K562 (cell line): ENCODE data around the gene THSD8. TPM values are rescaled to one million over a fixed set of nuclear protein-coding genes. Genes with fewer than 3 reads are reported as not detected.

Experiments
- CTBP1 ChIP-seq: fragments of 450-650 bp; IDR thresholded peaks from 2 replicates; pipeline ENCODE4 v1.6.1; 2016; ENCODE audit warnings: borderline replicate concordance
- ELF4 ChIP-seq: fragments of 450-650 bp; formaldehyde crosslinking; IDR thresholded peaks from 2 replicates; pipeline ENCODE4 v1.4.0; 2022; ENCODE audit warnings: missing genetic modification characterization
- HOXB6 ChIP-seq: fragments of 250-450 bp; sonication (Bioruptor Pico); IDR thresholded peaks from 2 replicates; pipeline ENCODE4 v1.5.1; 2022; ENCODE audit warnings: mild to moderate bottlenecking, borderline replicate concordance
- KDM5B ChIP-seq: fragments of 200-600 bp; sonication (generic); IDR thresholded peaks from 2 replicates; pipeline ENCODE4 v1.6.1; 2012; ENCODE audit warnings: low read depth, mild to moderate bottlenecking, moderate library complexity, low read length, control low read depth, inconsistent platforms; ENCODE audit not compliant: insufficient replicate concordance
- MTF1 ChIP-seq: fragments of 250-450 bp; sonication (Bioruptor Pico); IDR thresholded peaks from 2 replicates; pipeline ENCODE4 v1.9.0; 2021; ENCODE audit warnings: moderate library complexity, mild to moderate bottlenecking, inconsistent platforms, borderline replicate concordance
- NEUROD1 ChIP-seq: fragments of 150-350 bp; IDR thresholded peaks from 2 replicates; pipeline ENCODE4 v1.6.1; 2014; ENCODE audit warnings: borderline replicate concordance, low read length, low read depth; ENCODE audit not compliant: partially characterized antibody
- RBBP5 ChIP-seq: fragments of 200-600 bp; sonication (generic); IDR thresholded peaks from 2 replicates; pipeline ENCODE4 v1.6.1; 2012; ENCODE audit warnings: borderline replicate concordance, mild to moderate bottlenecking, low read length, control low read depth, inconsistent platforms; ENCODE audit not compliant: insufficient read depth, poor library complexity, severe bottlenecking
- polyA plus RNA-seq, 8 experiments: library from polyadenylated mRNA; depleted of rRNA in 4 of 8; stranded (reverse) in 5 of 8; unstranded in 3 of 8; fragments of >200 nt; fragmentation: Nextera tagmentation in 2 of 8; fragmentation: Illumina TruSeq in 1 of 8; extraction: Ambion mirVana in 2 of 8; extraction: Trizol in 1 of 8; gene quantifications; 2 replicates each; pipeline versions ENCODE4 v1.2.1 to v1.2.3, GENCODE V29; 2011 to 2014; ENCODE audit warnings: inconsistent platforms in 1 of 8, missing spikeins in 1 of 8
- total RNA-seq, 7 experiments: library from RNA; depleted of rRNA in 6 of 7; stranded (reverse); fragments of >200 nt in 6 of 7; fragmentation: Illumina TruSeq in 2 of 7; extraction: Trizol in 2 of 7; gene quantifications; 2 replicates each; pipeline versions ENCODE4 v1.2.1 to v1.2.3, GENCODE V29; 2011 to 2021; ENCODE audit warnings: low replicate concordance in 1 of 7
- TF ChIP-seq, protein P1 (sequence below), 2 experiments: fragments of 450-650 bp; IDR thresholded peaks; 2 replicates each; pipeline ENCODE4 v1.6.1; 2016; ENCODE audit warnings: mild to moderate bottlenecking in 2 of 2, borderline replicate concordance in 1 of 2, low read depth in 1 of 2, moderate library complexity in 1 of 2
- TF ChIP-seq, protein P2 (sequence below): fragments of 150-350 bp; conservative IDR thresholded peaks from 2 replicates; pipeline ENCODE4 v1.6.1; 2014; ENCODE audit warnings: low read length
- TF ChIP-seq, protein P3 (sequence below): fragments of 450-650 bp; IDR thresholded peaks from 2 replicates; pipeline ENCODE4 v1.6.1; 2016
- TF ChIP-seq, protein P4 (sequence below): fragments of 250-450 bp; sonication (Bioruptor Pico); IDR thresholded peaks from 2 replicates; pipeline ENCODE4 v1.6.1; 2021; ENCODE audit warnings: mild to moderate bottlenecking

THSD8 gene
- total and polyA plus RNA-seq, 9 of the 15 experiments (the other 6 are each of a cell fraction or from before 2014, with no cell fraction given), result 8.4 to 42.4 (median 19.9) TPM; not detected in 2

DNA sequence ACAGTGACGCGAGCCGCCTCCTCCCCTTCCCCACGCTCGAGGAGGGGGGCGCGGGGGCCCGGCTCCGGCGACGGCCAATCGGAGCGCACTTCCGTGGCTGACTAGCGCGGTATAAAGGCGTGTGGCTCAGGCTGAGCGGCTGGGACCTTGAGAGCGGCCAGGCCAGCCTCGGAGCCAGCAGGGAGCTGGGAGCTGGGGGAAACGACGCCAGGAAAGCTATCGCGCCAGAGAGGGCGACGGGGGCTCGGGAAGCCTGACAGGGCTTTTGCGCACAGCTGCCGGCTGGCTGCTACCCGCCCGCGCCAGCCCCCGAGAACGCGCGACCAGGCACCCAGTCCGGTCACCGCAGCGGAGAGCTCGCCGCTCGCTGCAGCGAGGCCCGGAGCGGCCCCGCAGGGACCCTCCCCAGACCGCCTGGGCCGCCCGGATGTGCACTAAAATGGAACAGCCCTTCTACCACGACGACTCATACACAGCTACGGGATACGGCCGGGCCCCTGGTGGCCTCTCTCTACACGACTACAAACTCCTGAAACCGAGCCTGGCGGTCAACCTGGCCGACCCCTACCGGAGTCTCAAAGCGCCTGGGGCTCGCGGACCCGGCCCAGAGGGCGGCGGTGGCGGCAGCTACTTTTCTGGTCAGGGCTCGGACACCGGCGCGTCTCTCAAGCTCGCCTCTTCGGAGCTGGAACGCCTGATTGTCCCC is 10.4 kb upstream of the THSD8 start, which contains the start of gene JUNB (continued):
- TF ChIP-seq, protein P1, sequence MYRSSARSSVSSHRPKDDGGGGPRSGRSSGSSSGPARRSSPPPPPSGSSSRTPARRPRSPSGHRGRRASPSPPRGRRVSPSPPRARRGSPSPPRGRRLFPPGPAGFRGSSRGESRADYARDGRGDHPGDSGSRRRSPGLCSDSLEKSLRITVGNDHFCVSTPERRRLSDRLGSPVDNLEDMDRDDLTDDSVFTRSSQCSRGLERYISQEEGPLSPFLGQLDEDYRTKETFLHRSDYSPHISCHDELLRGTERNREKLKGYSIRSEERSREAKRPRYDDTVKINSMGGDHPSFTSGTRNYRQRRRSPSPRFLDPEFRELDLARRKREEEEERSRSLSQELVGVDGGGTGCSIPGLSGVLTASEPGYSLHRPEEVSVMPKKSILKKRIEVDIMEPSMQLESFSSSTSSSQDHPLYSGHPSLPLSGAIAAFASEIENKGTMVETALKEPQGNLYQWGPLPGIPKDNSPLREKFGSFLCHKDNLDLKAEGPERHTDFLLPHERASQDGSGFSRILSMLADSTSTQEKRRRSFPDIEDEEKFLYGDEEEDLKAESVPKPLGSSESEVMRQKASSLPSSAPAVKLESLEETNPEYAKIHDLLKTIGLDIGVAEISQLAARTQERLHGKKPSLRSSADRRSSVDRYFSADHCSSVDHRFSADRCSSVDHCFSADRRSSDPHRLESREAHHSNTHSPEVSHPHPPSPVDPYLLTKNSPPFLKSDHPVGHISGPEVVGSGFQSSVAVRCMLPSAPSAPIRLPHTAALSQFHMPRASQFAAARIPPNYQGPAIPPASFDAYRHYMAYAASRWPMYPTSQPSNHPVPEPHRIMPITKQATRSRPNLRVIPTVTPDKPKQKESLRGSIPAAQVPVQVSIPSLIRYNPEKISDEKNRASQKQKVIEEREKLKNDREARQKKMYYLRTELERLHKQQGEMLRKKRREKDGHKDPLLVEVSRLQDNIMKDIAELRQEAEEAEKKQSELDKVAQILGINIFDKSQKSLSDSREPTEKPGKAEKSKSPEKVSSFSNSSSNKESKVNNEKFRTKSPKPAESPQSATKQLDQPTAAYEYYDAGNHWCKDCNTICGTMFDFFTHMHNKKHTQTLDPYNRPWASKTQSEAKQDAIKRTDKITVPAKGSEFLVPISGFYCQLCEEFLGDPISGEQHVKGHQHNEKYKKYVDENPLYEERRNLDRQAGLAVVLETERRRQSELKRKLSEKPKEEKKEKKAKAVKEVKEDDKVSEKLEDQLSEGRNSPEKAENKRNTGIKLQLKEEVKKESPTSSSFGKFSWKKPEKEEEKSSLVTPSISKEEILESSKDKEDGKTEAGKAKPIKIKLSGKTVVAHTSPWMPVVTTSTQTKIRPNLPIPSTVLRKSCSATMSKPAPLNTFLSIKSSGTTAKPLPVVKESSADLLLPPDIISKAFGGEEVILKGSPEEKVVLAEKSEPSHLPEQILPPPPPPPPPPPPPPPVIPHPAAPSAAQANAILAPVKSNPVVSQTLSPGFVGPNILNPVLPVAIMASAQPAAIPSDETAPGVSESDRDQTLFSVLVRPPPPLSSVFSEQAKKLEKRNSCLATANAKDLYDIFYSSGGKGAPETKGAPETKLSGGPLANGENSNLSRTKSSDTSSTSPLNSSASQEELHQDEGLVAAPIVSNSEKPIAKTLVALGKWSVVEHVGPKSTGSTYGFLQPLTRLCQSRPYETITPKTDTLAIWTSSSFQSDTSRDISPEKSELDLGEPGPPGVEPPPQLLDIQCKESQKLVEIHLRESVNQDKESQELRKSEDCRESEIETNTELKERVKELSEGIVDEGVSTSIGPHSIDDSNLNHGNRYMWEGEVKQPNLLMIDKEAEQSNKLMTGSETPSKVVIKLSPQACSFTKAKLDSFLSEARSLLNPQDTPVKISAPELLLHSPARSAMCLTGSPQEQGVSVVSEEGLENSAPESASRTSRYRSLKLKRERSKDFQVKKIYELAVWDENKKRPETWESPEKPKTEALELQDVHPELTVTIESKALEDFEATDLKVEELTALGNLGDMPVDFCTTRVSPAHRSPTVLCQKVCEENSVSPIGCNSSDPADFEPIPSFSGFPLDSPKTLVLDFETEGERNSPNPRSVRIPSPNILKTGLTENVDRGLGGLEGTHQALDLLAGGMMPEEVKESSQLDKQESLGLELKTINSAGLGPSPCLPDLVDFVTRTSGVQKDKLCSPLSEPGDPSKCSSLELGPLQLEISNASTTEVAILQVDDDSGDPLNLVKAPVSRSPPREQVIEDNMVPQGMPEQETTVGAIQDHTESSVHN (IDR thresholded peaks at IDR 0.05; ENCODE audit: borderline replicate concordance in 1 of 2, low read depth in 1 of 2), result no peak
- peak; percentile 100 for TF ChIP-seq KDM5B
- no peak for TF ChIP-seq HOXB6 (CRISPR knock-in tag)
- TF ChIP-seq MTF1 (CRISPR knock-in tag), result no peak
- TF ChIP-seq, protein P2, sequence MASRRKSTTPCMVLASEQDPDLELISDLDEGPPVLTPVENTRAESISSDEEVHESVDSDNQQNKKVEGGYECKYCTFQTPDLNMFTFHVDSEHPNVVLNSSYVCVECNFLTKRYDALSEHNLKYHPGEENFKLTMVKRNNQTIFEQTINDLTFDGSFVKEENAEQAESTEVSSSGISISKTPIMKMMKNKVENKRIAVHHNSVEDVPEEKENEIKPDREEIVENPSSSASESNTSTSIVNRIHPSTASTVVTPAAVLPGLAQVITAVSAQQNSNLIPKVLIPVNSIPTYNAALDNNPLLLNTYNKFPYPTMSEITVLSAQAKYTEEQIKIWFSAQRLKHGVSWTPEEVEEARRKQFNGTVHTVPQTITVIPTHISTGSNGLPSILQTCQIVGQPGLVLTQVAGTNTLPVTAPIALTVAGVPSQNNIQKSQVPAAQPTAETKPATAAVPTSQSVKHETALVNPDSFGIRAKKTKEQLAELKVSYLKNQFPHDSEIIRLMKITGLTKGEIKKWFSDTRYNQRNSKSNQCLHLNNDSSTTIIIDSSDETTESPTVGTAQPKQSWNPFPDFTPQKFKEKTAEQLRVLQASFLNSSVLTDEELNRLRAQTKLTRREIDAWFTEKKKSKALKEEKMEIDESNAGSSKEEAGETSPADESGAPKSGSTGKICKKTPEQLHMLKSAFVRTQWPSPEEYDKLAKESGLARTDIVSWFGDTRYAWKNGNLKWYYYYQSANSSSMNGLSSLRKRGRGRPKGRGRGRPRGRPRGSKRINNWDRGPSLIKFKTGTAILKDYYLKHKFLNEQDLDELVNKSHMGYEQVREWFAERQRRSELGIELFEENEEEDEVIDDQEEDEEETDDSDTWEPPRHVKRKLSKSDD, result 0 out of 2 replicates have a peak, but pooled peaks have one; percentile 54
- TF ChIP-seq ELF4 (CRISPR knock-in tag), result peak; percentile 96
- TF ChIP-seq CTBP1, result peak; percentile 89
- TF ChIP-seq RBBP5, result peak; percentile 35
- TF ChIP-seq NEUROD1, result peak; percentile 78
- TF ChIP-seq, protein P3, sequence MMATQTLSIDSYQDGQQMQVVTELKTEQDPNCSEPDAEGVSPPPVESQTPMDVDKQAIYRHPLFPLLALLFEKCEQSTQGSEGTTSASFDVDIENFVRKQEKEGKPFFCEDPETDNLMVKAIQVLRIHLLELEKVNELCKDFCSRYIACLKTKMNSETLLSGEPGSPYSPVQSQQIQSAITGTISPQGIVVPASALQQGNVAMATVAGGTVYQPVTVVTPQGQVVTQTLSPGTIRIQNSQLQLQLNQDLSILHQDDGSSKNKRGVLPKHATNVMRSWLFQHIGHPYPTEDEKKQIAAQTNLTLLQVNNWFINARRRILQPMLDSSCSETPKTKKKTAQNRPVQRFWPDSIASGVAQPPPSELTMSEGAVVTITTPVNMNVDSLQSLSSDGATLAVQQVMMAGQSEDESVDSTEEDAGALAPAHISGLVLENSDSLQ, result peak; percentile 89
- TF ChIP-seq, protein P4, sequence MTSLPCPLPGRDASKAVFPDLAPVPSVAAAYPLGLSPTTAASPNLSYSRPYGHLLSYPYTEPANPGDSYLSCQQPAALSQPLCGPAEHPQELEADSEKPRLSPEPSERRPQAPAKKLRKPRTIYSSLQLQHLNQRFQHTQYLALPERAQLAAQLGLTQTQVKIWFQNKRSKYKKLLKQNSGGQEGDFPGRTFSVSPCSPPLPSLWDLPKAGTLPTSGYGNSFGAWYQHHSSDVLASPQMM (CRISPR knock-in tag), result no peak
